HG03354 (cell line): Measurements from ENCODE around the gene SPDYE18.
A peak's percentile ranks its signal among the peaks of the same experiment; 100 is the strongest.
"Not testable (repeated sequence)": the region's sequence is repeated elsewhere in the genome, so short reads cannot be mapped to it uniquely, and the experiment has no call there.

Source experiments
- ATAC-seq: cut with Tn5 transposase; IDR thresholded peaks from one replicate; pipeline ENCODE4 v1.9.1; 2021; ENCODE audit warnings: mild to moderate bottlenecking; ENCODE audit not compliant: unreplicated experiment, poor library complexity, severe bottlenecking

The SPDYE18 gene, protein sequence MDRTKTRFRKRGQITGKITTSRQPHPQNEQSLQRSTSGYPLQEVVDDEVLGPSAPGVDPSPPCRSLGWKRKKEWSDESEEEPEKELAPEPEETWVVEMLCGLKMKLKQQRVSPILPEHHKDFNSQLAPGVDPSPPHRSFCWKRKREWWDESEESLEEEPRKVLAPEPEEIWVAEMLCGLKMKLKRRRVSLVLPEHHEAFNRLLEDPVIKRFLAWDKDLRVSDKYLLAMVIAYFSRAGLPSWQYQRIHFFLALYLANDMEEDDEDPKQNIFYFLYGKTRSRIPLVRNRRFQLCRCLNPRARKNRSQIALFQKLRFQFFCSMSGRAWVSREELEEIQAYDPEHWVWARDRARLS

DNA sequence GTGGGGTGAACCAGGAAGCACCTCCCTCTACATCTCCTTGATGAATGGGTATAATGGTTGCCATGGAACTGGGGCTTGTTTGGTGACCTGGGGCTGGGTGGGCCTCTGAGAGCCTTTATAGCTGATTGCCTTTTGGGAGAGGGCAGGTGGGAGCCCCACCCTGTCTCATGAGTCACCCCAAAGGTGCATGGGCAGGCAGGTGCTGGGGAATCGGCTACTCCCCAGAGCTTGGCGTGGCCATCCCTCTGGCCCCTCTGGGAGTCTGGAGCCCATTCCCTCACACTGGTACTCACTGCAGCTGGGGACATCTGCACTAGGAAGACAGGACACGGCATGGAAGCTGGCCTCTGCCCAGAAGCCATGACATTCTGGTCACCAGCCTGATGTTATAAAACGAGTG lies at the start of gene SPDYE18:
TSS of gene SPDYE18 (minus strand) at position 2 of the 400 bp plus-strand sequence. CDS start 2,046 bp downstream, outside the sequence.
- ATAC-seq: not testable (repeated sequence)

DNA sequence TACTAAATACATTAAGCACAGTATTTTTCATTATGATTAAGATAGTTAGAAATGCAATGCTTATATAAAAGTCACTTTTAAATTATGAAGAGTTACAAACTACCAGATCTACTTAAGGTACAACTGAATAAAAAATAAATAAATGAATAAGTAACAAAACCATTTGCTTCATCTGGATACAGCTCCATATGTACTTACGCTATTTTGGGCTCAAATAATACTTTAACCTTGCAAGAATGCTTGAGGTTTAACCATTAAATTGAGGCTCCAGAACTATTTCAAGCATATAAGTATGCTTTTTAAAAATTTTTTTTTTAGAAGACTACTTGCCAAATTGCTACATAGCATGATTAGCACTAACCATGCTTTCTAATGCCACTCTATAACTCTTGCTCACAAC lies 46.0 kb upstream of the SPDYE18 start:
- not testable (repeated sequence) for ATAC-seq

DNA sequence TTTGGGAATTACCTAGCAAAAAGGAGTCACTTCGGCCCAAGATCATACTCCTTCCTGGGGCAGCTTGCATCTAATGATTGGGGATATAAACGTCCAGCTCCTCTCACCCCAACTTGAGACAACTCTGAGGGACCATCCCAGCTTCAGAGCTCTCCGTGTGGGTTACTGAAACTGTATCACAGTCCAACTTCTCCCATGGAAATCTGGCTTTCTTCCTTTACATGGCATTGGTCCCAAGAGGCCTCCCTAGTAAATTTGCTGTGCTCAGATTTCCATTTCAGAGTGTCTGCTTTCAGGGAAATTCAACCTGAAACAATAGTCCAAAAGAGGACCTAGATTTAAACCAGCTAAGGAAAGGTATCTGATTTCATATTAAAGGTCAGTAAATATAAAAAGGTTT lies 45.3 kb upstream of the SPDYE18 start:
- ATAC-seq: not testable (repeated sequence)

DNA sequence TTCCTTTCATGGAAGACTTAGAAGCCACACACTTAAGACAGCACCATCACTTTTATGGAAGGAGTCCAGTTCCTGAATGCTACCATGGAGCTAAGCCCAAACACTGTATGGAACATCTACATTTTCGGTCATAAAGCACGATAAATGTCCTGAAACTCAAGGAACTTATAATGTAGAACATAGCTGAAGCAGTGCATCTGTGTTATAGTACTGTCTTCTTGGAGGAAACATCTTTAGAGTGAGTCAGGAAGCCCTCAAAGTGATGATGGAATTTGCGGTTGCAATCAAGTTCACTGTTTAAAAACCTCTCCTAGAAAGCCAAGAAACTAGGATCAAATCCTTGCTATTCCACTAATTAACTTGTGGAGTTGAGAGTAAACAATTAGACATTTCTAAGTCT lies 43.5 kb upstream of the SPDYE18 start:
- ATAC-seq: not testable (repeated sequence)

DNA sequence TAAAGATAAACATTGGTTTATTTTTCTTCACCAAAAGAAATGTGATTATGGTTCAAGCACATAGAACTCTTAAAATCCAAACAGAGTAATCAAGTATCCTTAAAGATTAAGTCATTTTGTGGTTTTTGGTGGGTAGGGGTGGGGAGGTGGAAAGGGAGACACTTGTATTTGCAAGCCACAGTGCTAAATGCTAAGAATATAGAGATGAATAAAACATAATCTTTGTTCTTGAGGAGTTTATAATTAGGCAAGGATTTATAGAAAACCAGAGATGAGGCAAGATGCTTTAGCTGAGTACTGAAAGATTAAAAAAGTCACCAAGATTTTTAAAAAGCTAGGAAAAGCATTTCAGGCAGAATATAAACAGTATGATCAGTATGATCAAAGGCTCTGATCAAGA lies 40.3 kb upstream of the SPDYE18 start:
- not testable (repeated sequence) for ATAC-seq

DNA sequence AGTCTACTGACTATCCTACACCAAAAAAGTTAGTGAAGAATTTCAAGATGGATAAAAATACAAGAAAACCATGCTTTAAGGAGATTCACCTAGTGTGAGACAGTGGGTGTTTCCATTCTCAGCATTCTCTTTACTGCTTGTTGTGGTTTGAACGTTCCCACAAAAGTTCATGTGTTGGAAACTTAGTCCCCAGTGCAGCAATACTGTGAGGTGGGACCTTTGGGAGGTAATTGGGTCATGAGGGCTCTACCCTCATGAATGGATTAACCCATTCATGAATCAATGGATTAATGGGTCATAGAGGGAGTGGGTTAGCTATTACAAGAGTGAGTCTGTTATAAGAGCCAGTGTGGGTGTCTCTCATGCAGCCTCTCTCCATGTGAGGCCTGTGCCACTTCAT lies 38.8 kb upstream of the SPDYE18 start:
- ATAC-seq: not testable (repeated sequence)

DNA sequence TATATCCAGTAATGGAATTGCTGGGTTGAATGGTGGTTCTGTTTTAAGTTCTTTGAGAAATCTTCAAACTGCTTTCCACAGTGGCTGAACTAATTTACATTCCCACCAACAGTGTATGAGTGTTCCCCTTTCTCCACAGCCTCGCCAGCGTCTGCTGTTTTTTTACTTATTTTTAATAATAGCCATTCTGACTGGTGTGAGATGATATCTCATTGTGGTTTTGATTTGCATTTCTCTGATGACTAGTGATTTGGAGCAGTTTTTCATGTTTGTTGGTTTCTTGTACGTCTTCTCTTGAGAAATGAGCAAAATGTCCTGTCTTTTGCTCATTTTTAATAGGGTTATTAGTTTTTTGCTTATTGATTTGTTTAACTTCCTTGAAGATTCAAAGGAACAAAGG lies 38.1 kb upstream of the SPDYE18 start:
- peak; percentile 44 for ATAC-seq

DNA sequence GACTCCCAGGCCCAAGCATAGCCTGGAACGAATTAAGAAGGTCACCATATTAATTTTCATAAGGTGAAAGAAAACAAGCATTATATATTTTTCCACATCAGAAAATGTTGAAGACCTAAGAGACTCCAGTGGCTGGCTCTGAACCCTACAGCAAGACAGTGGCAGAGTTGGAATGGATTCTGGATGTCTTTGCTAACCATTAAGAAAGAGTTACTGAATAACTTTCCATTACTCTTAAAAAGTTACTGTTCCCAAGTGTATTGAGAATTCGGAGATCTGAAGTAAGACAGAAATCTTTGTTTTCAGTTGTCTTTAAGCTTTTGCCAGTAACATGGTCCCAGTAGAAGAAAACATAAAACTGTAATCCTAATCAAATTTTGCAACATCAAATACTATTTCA lies 29.9 kb upstream of the SPDYE18 start:
- ATAC-seq: not testable (repeated sequence)

DNA sequence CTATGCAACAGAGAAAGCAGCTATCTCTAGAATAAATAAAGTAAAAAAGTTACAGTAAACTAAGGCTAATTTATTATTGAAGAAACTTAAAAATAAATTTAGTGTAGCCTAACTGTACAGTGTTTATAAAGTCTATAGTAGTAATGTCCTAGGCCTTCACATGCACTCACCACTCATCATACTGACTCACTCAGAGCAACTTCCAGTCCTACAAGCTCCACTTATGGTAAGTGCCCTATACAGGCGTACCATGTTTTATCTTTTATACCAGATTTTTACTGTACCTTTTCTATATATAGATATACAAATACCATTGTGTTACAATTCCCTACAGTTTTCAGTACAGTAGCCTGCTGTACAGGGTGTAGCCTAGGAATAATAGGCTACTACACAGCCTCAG lies 19.8 kb upstream of the SPDYE18 start:
- ATAC-seq: not testable (repeated sequence)

DNA sequence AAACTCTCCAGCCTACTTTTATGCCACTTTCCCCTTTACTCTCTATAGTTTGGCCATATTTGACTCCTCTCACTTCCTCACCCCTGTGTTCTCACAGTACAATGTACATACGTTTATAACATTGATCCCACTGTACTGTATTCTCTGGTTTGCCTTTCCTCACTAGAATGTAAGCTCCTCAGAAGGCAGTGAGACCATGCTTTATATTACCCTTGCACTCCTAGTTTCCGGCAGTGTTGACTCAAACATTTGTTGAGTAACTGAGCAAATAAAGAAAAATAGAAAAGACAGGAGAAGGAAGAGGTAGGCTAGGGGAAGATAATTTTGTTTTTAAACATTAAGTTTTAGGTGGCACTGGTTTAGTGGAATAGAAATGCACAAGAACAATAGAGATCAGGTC lies 17.9 kb upstream of the SPDYE18 start:
- not testable (repeated sequence) for ATAC-seq

DNA sequence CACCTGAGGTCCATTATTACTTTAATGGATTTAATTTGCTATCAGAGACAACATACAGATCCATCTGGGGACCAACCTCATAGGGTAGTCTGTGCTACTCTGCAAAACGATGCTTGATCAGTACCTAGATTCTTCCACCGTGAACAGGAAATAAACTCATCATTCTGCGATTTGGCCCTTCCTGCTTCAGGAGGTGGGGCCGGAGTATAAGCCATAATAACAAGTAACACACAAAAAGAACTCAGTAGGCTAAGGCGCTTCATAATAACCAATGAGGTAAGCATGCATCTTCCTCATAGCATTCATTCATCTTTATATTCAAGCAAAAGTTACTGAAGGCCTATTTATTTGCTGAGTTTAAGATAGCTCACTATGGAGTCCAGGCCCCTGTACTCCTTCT lies 17.3 kb upstream of the SPDYE18 start:
- not testable (repeated sequence) for ATAC-seq

DNA sequence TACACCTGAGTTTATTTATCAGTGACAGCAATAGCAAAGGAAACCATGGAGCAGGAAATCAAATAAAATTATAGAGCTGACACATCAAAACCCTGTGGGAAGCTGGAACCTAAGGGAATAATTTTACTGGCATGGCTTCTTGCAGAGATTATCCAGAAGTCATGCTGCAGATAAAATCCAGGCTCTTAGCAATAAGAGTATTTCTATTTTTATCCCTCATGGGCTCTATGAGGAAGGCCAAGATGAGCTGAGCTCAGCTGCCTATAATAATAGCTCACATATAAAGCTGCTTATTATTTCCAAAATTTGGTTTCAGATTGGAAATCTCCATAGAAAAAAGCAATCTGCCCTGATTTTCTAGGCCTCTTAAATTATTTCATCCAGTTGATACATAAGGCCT lies 16.8 kb upstream of the SPDYE18 start:
- ATAC-seq: not testable (repeated sequence)

DNA sequence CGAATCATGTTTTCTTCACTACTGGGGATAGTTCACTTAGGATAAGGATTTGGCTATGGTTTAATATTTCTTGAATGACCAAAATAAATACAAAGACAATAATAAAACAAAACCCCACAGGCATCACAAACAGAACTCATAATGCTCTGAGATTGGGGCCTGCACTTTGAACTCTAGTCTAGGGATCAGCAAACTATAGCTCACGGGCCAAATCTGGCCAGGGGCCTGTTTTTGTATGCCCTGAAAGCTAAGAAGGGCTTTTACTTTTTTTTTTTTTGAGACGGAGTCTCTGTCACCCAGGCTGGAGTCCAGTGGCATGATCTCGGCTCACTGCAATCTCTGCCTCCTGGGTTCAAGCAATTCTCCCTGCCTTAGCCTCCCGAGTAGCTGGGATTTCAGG lies 14.7 kb upstream of the SPDYE18 start:
- ATAC-seq: not testable (repeated sequence)

DNA sequence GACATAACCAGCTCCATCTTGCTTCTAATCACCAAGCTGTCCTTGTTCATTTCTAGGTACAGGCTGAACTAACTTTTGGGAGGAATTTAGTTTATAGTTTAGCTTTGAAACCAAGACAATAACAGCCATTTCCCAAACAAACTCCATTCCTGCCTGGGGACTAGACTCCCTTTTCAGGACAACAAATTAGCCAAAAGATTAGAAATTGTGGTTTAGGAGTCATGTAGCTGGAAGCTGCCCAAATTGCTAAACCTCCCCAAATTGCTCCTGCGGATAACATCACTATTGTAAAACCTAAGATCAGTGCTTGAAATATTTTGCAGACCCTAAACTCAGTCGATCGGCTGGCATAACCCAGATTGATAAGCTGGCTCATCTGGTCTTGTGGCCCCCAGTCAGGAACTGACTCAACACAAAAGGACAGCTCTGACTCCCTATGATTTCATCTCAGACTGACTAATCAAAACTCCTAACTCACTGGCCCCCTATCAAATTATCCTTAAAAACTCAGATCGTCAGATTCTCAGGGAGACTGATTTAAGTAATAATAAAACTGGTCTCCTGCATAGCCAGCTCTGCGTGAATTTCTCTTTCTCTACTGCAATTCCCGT lies 12.5 kb upstream of the SPDYE18 start:
- not testable (repeated sequence) for ATAC-seq

DNA sequence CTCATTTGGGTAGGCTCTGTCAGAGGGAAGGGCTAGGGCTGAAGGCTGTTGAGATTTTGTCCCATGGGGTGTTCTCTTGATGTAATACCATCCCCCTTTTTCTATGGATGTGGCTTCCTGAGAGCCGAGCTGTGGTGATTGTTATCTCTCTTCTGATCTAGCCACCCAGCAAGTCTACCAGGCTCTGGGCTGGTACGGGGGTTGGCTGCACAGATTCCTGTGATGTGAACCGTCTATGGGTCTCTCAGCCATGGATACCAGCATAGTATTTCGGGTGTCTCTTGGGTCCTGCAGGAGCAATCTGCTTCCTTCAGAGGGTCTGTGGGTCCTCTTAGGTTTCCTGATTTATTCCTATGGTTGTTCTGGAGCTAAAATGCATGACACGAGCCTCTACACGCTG lies 8.8 kb upstream of the SPDYE18 start:
- ATAC-seq: not testable (repeated sequence)

DNA sequence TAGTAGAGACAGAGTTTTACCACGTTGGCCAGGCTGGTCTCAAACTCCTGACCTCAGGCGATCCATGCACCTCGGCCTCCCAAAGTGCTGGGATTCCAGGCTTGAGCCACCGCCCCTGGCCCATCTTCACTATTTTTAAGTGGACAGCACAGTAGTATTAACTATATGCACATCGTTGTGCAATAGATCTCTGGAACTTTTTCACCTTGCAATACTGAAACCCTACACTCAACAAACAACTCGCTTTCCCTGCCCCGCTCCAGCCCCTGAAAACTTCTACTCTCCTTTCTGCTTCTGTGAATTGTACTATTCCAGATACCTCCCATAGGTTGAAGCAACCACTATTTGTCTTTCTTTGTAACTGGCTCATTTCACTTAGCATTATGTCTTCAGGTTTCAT lies 3.5 kb upstream of the SPDYE18 start:
- ATAC-seq: not testable (repeated sequence)

DNA sequence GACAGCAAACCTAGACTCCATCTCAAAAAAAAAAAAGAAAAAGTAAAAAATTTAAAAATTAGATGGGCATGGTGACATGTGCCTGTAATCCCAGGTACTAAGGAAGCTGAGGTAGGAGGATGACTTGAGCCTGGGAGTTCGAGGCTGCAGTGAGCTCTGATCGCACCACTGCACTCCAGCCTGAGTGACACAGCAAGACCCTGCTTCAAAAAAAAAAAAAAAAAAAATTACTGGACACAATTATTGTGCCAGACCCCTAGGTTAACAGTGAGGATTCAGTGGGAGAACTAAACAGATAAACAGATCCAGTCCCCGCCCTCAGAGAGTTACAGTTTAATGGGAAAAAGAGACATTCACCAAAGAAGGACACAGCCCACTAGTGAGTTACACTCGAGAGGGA lies 1.4 kb upstream of the SPDYE18 start:
- ATAC-seq: not testable (repeated sequence)

DNA sequence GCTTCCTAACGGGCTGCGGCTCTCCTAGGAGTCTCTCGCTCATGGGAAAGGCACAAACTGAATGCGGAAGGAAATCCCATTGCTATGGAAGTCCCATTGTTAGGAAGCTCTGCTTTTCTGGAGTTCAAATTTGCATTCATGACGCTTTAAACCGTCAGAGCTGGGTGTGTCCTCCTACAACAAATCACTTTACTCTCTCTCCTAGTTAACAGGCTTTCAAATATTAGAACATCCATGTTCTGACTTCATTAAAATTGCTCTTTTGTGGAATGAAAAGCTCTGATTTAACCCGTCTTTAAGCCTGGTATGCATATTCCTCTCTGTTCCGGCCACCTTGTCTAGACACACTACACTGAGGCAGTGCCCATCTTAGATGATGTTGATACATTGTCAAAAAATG lies 30.1 kb downstream of the SPDYE18 start, which contains the start of gene SPDYE17:
TSS of gene SPDYE17 (minus strand) at position 101 of the 400 bp plus-strand sequence. CDS start 1,791 bp downstream, outside the sequence.
- ATAC-seq: not testable (repeated sequence)

DNA sequence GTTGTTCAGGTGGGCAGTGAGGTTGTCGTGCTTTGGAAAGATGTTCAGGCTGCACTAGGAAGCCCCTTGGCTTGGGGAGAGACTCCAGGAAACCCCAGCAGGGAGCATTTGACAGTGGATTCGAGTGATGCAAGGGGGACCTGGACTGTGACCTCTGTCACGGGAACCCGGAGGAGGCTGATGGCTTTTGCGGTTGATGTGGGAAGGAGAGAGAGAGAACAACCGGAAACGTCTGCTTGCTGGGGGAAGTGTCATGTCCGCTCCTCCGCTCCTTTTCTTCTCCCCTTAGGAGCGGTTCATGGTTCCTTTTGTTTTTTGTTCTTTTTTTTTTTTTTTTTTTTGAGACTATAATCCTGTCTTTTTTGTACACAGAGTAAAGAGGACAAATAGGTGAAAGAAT lies 36.0 kb downstream of the SPDYE18 start:
- not testable (repeated sequence) for ATAC-seq

DNA sequence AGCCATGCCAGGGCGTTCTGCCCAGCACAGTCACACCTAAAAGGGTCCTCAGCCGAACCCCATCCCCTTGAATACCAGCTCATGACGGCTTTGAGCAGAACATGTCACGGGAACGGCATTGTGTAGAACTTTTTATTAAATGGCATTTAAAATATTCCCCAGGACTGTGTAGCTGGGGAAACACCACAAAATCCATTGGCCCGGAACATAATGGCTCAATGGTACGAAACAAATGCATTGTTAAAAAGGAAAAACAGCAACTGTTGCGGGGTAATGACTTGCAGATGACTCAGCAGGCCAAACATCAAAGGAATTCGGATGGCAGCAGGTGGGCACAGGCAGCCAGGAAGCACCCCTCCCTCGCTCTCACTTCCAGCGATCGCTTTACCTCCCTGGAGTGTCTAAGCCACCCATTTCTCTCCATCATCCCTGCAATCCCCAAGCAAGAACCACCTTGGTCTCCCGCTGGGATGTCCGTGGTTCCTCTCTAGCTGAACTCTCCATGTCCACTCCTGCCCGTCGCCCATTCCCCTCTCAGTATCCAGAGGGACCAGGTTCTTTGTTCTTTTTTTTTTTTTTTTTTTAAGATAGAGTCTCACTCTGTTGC lies 52.2 kb downstream of the SPDYE18 start:
- ATAC-seq: not testable (repeated sequence)

DNA sequence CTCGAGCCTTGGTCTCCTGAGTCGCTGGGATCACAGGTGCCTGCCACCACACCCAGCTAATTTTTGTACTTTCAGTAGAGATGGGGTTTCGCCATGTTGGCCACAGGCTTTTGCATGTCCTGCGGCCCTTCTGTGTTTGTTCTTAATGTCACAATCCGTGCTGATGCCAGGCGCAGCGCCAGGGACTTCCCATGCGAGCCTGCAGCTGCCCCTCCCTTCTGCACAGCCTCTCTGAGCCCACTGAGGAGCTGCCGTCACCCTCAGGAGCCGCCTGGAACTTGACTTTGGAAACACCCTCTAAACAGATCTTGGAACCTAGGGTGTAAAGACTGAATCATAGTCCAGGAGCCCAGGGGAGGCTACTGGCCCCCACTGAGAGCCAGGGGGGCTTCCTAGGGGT lies 54.4 kb downstream of the SPDYE18 start:
- ATAC-seq: not testable (repeated sequence)
